Fibroblast of lung (primary cell): ENCODE results near the gene FRS3. TPM values are rescaled to one million over a fixed set of nuclear protein-coding genes. Genes with fewer than 3 reads are reported as not detected.

Source experiments
- DNase-seq, 2 donors: peaks; one replicate each; pipeline versions ENCODE4 v3.0.0 to v3.0.0-alpha.2; 2010; ENCODE audit warnings: low read depth in 2 of 2
- H2AFZ ChIP-seq: 2 replicates; pipeline ENCODE4 v1.5.1; 2012; ENCODE audit warnings: low read length, control low read depth, inconsistent platforms
- H3K27ac ChIP-seq: 2 replicates; pipeline ENCODE4 v1.5.1; 2011; ENCODE audit warnings: low read length, control low read depth; ENCODE audit not compliant: insufficient read depth
- H3K27me3 ChIP-seq: 2 replicates; pipeline ENCODE4 v1.5.1; 2011; ENCODE audit warnings: mild to moderate bottlenecking, low read length; ENCODE audit not compliant: control insufficient read depth, insufficient read depth
- H3K36me3 ChIP-seq: 2 replicates; pipeline ENCODE4 v1.5.1; 2011; ENCODE audit warnings: low read length; ENCODE audit not compliant: control insufficient read depth, insufficient read depth
- H3K4me1 ChIP-seq: 2 replicates; pipeline ENCODE4 v1.5.1; 2011; ENCODE audit warnings: low read length; ENCODE audit not compliant: control insufficient read depth, insufficient read depth; ENCODE audit errors: extremely low read depth
- H3K4me2 ChIP-seq: 2 replicates; pipeline ENCODE4 v1.5.1; 2011; ENCODE audit warnings: low read length, control low read depth; ENCODE audit not compliant: insufficient read depth; ENCODE audit errors: extremely low read depth
- H3K4me3 ChIP-seq, 4 experiments: fragments of 200-600 bp in 1 of 4; sonication (generic) in 1 of 4; replicated peaks in 1 of 4; 2 replicates each; pipeline ENCODE4 v1.5.1; 2011 to 2016; ENCODE audit warnings: low read length in 4 of 4, low read depth in 3 of 4, mild to moderate bottlenecking in 3 of 4, control low read depth in 2 of 4, inconsistent platforms in 1 of 4, mixed read lengths in 1 of 4; ENCODE audit not compliant: insufficient read depth in 1 of 4; ENCODE audit errors: control extremely low read depth in 1 of 4
- H3K79me2 ChIP-seq: 2 replicates; pipeline ENCODE4 v1.5.1; 2012; ENCODE audit warnings: mild to moderate bottlenecking, low read length, inconsistent platforms; ENCODE audit not compliant: control insufficient read depth, insufficient read depth
- H3K9ac ChIP-seq: 2 replicates; pipeline ENCODE4 v1.5.1; 2011; ENCODE audit warnings: mild to moderate bottlenecking, low read length, control low read depth; ENCODE audit not compliant: insufficient read depth
- H3K9me3 ChIP-seq: 2 replicates; pipeline ENCODE4 v1.5.1; 2012; ENCODE audit warnings: low read depth, low read length; ENCODE audit not compliant: control insufficient read depth, insufficient read depth
- H4K20me1 ChIP-seq: 2 replicates; pipeline ENCODE4 v1.5.1; 2011; ENCODE audit warnings: low read length; ENCODE audit not compliant: control insufficient read depth, insufficient read depth; ENCODE audit errors: extremely low read depth
- CTCF ChIP-seq, 2 donors: IDR thresholded peaks in 1 of 2; conservative IDR thresholded peaks in 1 of 2; 1 replicate in 1 of 2; 2 replicates in 1 of 2; pipeline ENCODE4 v1.5.1; 2011 to 2012; ENCODE audit warnings: low read length in 2 of 2, control low read depth in 1 of 2, inconsistent platforms in 1 of 2, low read depth in 1 of 2, mild to moderate bottlenecking in 1 of 2
- EZH2 ChIP-seq: IDR thresholded peaks from 2 replicates; pipeline ENCODE4 v1.5.1; 2012; ENCODE audit warnings: low read length, control low read depth, mild to moderate bottlenecking; ENCODE audit errors: missing control alignments
- polyA plus RNA-seq, 2 donors: library from polyadenylated mRNA; depleted of rRNA in 1 of 2; stranded (reverse) in 1 of 2; unstranded in 1 of 2; fragments of >200 nt; gene quantifications; 2 replicates each; pipeline ENCODE4 v1.2.1, GENCODE V29; 2011 to 2012; ENCODE audit warnings: missing spikeins in 1 of 2
- total RNA-seq: library from RNA; depleted of rRNA; stranded (reverse); fragments of >200 nt; gene quantifications from 2 replicates; pipeline ENCODE4 v1.2.1, GENCODE V29; 2014

Gene FRS3
- total and polyA plus RNA-seq, 2 donors (not counting 1 experiment from before 2014, with no cell fraction given): 1.8 to 2.4 TPM

- DNase-seq: peak; percentile 23
Observed at GRCh38 chr6:41785689-41786450, 6.2 kb upstream of the FRS3 start.

GRCh38 chr6:41785254-41785653 is 5.6 kb upstream of the FRS3 start:
- Histone ChIP-seq H3K4me2 (no peak overlapping the region), H3K79me2 (peaks cover 13% of the 10 kb centered on the region), H3K27ac (no peak overlapping the region), H3K4me3 (no peak overlapping the region), H3K9ac (no peak overlapping the region), H3K36me3 (peaks cover 3% of the 10 kb centered on the region), H3K9me3 (no peaks in the 10 kb centered on the region), H2AFZ (no peak overlapping the region), H3K27me3 (no peaks in the 10 kb centered on the region), H3K4me1 (peaks cover 4% of the 10 kb centered on the region), H4K20me1 (no peaks in the 10 kb centered on the region)
- no peak for DNase-seq
- TF ChIP-seq CTCF (conservative IDR thresholded peaks at IDR 0.05 in 1 of 2, IDR thresholded peaks at IDR 0.05 in 1 of 2; ENCODE audit: low read depth in 1 of 2, low read length in 2 of 2) (no peak), EZH2 (no peak)

More at GRCh38 chr6:41785689-41786450, 6.2 kb upstream of the FRS3 start:
- H3K27me3 ChIP-seq: no peaks in the 10 kb centered on the region
- H3K4me1 ChIP-seq: peaks cover 4% of the 10 kb centered on the region
- no peak overlapping the region for H3K27ac ChIP-seq
- peak overlapping the region; percentile 40 to 98 (median 58) for H3K4me3 ChIP-seq
- H3K79me2 ChIP-seq: peaks cover 13% of the 10 kb centered on the region
- H3K4me2 ChIP-seq: peak overlapping the region; percentile 98
- H3K9me3 ChIP-seq: no peaks in the 10 kb centered on the region
- no peaks in the 10 kb centered on the region for H4K20me1 ChIP-seq
- H3K36me3 ChIP-seq: peaks cover 3% of the 10 kb centered on the region
- H3K9ac ChIP-seq: peak overlapping the region; percentile 51
- no peak for TF ChIP-seq CTCF (conservative IDR thresholded peaks at IDR 0.05 in 1 of 2, IDR thresholded peaks at IDR 0.05 in 1 of 2; ENCODE audit: low read depth in 1 of 2, low read length in 2 of 2)
- no peak for TF ChIP-seq EZH2
- peak overlapping the region; percentile 48 for H2AFZ ChIP-seq

GRCh38 chr6:41784581-41785171 is 5.0 kb upstream of the FRS3 start:
- H3K27ac ChIP-seq: no peak overlapping the region
- H3K79me2 ChIP-seq: peaks cover 13% of the 10 kb centered on the region
- peaks cover 4% of the 10 kb centered on the region for H3K4me1 ChIP-seq
- no peak for TF ChIP-seq EZH2
- TF ChIP-seq CTCF (conservative IDR thresholded peaks at IDR 0.05 in 1 of 2, IDR thresholded peaks at IDR 0.05 in 1 of 2; ENCODE audit: low read depth in 1 of 2, low read length in 2 of 2): no peak
- H2AFZ ChIP-seq: no peak overlapping the region
- no peaks in the 10 kb centered on the region for H3K27me3 ChIP-seq
- no peak for DNase-seq
- no peak overlapping the region for H3K4me3 ChIP-seq
- H3K36me3 ChIP-seq: no peaks in the 10 kb centered on the region
- no peak overlapping the region for H3K9ac ChIP-seq
- H3K9me3 ChIP-seq: no peaks in the 10 kb centered on the region
- H3K4me2 ChIP-seq: no peak overlapping the region
- H4K20me1 ChIP-seq: no peaks in the 10 kb centered on the region
